WI38 (cell line): ENCODE results near the gene PPP1R12C.

Experiments used
- H3K4me3 ChIP-seq: 2 replicates; pipeline ENCODE4 v1.5.1; 2011; ENCODE audit warnings: low read depth, mild to moderate bottlenecking, control low read depth, low read length
- TF ChIP-seq, protein P1 (sequence below): IDR thresholded peaks from 2 replicates; pipeline ENCODE4 v1.5.1; 2012; ENCODE audit warnings: low read depth, mild to moderate bottlenecking, control low read depth, low read length

The PPP1R12C gene

GRCh38 chr19:55105237-55105636, 12.2 kb downstream of the PPP1R12C start:
- no peak overlapping the region for H3K4me3 ChIP-seq
- TF ChIP-seq, protein P1, sequence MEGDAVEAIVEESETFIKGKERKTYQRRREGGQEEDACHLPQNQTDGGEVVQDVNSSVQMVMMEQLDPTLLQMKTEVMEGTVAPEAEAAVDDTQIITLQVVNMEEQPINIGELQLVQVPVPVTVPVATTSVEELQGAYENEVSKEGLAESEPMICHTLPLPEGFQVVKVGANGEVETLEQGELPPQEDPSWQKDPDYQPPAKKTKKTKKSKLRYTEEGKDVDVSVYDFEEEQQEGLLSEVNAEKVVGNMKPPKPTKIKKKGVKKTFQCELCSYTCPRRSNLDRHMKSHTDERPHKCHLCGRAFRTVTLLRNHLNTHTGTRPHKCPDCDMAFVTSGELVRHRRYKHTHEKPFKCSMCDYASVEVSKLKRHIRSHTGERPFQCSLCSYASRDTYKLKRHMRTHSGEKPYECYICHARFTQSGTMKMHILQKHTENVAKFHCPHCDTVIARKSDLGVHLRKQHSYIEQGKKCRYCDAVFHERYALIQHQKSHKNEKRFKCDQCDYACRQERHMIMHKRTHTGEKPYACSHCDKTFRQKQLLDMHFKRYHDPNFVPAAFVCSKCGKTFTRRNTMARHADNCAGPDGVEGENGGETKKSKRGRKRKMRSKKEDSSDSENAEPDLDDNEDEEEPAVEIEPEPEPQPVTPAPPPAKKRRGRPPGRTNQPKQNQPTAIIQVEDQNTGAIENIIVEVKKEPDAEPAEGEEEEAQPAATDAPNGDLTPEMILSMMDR = no peak

GRCh38 chr19:55103190-55103589, 14.2 kb downstream of the PPP1R12C start:
- H3K4me3 ChIP-seq = no peak overlapping the region
- TF ChIP-seq, protein P1 = no peak

DNA sequence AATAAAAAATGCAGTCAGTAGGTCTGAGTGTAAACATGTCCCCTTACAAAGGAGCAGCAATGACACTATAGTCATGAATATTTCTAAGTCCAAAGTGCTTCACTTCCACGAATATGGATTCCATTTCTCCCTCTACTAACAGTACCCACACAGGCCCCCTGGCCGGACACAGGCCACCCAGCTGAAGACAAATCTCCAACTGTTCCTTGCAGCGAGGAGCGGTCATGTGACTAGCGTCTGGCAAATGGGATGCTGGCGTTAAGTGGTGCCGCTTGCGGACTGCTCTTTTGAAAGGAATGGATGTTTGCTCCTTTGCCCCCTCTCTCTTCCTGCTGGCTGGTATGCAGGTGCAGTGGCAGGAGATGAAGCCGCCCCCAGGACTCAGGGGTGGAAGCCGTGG, 16.2 kb downstream of the PPP1R12C start:
- TF ChIP-seq, protein P1 = no peak
- H3K4me3 ChIP-seq = no peak overlapping the region

DNA sequence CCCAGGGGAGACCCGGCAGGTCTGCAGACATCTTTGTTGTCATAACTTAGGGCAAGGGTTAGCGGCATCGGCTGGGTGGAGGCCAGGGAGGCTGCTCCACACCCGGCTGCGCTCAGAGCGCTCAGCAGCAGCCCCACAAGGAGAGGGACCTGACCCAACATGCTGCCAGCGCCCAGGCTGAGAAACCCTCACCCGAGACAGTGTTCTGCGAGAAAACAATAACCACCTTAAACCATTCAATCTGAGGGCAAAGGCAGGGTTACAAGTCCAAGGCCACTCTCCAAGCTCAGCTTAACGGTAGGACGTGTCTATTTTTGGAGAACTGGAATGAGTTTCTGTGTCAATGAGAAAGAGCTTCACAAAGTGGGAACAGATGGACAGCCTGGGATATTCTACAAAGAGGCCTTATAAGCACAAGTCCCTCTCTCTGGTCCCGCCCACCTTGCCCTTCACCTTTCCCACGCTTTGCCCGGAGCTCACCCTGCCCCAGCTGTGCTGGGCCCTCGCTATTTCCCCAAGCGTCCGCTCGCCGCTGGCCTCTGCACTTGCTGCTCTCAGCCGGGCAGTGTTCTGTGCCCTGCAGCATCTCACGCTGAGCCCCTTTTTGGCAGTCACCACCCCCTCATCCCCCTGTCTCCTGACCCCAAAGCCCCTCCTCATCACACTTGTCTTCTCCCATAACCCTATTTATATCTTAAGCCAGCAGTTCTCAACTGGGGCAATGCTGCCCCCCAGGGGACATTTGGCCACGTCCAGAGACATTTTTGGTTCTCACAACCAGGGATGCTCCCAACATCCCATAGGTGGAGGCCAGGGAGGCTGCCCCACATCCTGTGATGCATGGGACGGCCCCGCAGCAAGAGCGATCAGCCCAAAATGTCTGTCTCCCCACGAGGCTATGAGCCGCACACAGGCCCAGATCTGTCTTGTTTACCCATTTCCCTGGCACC, 17.6 kb downstream of the PPP1R12C start:
- H3K4me3 ChIP-seq = no peak overlapping the region
- TF ChIP-seq, protein P1 = no peak

DNA sequence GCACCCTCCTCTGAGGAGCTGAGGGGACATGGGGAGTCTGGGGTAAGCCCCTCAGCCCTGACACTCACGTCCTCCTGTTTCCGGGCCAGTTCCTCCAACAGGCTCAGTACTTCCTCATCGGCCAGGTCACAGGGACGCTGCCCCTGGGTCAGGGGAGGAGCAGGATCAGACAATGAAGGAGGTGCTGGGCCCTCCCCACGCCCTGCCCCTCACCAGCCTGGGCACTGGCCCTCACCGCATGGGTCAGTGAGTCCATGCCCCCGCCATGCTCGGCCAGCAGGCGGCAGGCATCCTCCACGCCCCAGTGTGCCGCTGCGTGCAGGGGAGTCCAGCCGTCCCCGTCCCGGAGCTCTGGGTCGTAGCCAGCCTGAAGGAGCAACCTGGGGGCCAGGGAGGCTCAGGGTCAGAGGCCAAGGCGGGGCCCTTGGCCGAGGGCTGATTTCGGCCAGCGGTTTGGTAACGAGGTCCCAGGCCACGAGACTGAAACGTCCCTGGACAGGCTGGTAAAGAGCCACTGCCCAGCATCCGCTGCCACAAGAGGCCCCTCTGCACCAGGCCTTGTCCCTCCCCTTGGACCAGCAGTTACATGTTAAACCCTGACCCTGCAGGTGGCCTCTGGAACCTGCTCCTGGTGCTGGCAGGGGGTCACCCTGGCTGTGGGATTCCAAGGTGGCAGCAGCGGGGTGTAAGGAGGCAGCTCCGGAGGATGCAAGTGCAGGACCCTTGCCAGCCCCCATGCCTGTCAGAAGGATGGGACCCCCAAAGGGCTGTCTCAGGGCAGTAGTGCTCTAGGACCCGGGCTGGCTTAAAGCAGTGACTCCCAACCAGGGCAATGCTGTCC, 18.5 kb downstream of the PPP1R12C start:
- H3K4me3 ChIP-seq = no peak overlapping the region
- TF ChIP-seq, protein P1 = no peak

DNA sequence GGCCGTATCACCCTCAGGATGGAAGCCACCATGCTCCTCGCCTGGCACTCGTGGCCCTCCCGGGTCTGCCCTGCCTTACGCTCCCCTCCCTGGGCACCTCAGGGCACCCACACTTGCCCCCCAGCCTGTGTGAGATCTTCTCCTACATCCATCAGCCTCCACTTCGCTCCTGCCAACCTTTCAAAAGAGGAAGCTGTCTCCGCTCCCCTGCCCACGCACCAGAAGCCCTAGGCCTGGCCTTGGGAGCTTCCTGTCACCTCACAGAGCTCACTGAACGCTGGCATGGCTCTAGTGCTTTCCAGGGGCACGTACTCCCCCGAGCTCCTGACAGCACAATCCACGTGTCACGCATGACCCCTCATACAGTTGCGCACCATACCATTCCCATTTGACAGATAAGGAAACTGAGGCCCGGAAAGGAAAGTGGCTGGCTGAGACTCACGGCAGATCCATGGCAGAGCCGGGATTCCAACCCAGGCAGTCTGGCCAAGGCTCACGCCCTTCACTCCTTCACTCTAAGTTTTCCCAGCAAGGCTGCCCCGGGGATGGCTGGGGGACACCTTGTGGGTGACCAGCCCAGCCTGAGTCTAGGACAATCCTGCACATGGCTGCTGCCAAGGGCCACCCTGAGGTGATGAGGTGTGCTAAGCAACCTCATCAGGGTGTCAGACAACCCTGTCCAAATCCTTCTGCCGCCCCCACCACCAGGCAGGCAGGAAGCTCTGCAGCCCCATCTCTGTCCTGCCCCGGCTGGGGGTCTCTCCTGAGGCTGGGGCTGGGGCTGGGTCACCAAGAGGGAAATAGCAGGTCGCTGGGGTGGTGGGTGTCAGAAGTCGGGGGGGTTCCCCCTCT, 19.3 kb downstream of the PPP1R12C start:
- no peak overlapping the region for H3K4me3 ChIP-seq
- TF ChIP-seq, protein P1 = no peak
